CD4-positive, alpha-beta memory T cell (primary cell): ENCODE data around the gene SLC6A3. TPM values are rescaled to one million over a fixed set of nuclear protein-coding genes. Genes with fewer than 3 reads are reported as not detected.
A peak's percentile ranks its signal among the peaks of the same experiment; 100 is the strongest.

ENCODE experiments used
- CTCF ChIA-PET: fragments of 350-600 bp; sonication (Branson Sonifier 250); formaldehyde crosslinking; loops from one replicate; lab custom pipeline; 2021; ENCODE audit warnings: inconsistent platforms; ENCODE audit not compliant: partially characterized antibody; lab: Charles Lee
- POLR2A ChIA-PET: fragments of 350-600 bp; sonication (Branson Sonifier 250); formaldehyde crosslinking; loops from one replicate; lab custom pipeline; 2021; ENCODE audit not compliant: partially characterized antibody; lab: Charles Lee
- DNase-seq, 5 donors: peaks; one replicate each; pipeline versions ENCODE4 v3.0.0 to v3.0.0-alpha.2; 2020 to 2022; ENCODE audit warnings: mixed read lengths in 1 of 5
- H3K27ac ChIP-seq: one replicate; pipeline ENCODE4 v1.7.0; 2013; ENCODE audit warnings: low read depth, low read length
- H3K27me3 ChIP-seq: 2 replicates; pipeline ENCODE4 v1.7.0; 2013; ENCODE audit warnings: mild to moderate bottlenecking, low read length, moderate library complexity; ENCODE audit not compliant: insufficient read depth
- H3K36me3 ChIP-seq: 2 replicates; pipeline ENCODE4 v1.7.0; 2013; ENCODE audit warnings: mild to moderate bottlenecking, low read length, moderate library complexity; ENCODE audit not compliant: insufficient read depth
- H3K4me1 ChIP-seq: 2 replicates; pipeline ENCODE4 v1.7.0; 2013; ENCODE audit warnings: mild to moderate bottlenecking, low read length, moderate library complexity; ENCODE audit not compliant: insufficient read depth
- H3K4me3 ChIP-seq, 2 donors: one replicate each; pipeline ENCODE4 v1.7.0; 2013; ENCODE audit warnings: low read length in 2 of 2, mild to moderate bottlenecking in 1 of 2
- H3K9me3 ChIP-seq, 2 donors: one replicate each; pipeline ENCODE4 v1.7.0; 2013; ENCODE audit warnings: low read length in 2 of 2, control low read depth in 1 of 2; ENCODE audit not compliant: control insufficient read depth in 1 of 2
- H3K27ac Mint-ChIP-seq, 7 donors: one replicate each; pipeline ENCODE4 v1.8.0; 2020 to 2021; ENCODE audit warnings: mixed read lengths in 7 of 7, mild to moderate bottlenecking in 6 of 7, inconsistent platforms in 3 of 7, moderate library complexity in 3 of 7
- H3K27me3 Mint-ChIP-seq, 2 donors: one replicate each; pipeline ENCODE4 v1.8.0; 2020 to 2021; ENCODE audit warnings: mixed read lengths in 2 of 2
- H3K36me3 Mint-ChIP-seq, 2 donors: one replicate each; pipeline ENCODE4 v1.8.0; 2020 to 2021; ENCODE audit warnings: mixed read lengths in 2 of 2, inconsistent platforms in 1 of 2, mild to moderate bottlenecking in 1 of 2
- H3K4me1 Mint-ChIP-seq, 4 donors: one replicate each; pipeline ENCODE4 v1.8.0; 2020 to 2021; ENCODE audit warnings: mixed read lengths in 4 of 4, mild to moderate bottlenecking in 1 of 4
- H3K4me3 Mint-ChIP-seq, 8 donors: one replicate each; pipeline ENCODE4 v1.8.0; 2020 to 2021; ENCODE audit warnings: mixed read lengths in 8 of 8, mild to moderate bottlenecking in 7 of 8, moderate library complexity in 6 of 8, inconsistent platforms in 3 of 8
- H3K9me3 Mint-ChIP-seq, 8 donors: one replicate each; pipeline ENCODE4 v1.8.0; 2020 to 2021; ENCODE audit warnings: mixed read lengths in 8 of 8, mild to moderate bottlenecking in 5 of 8, inconsistent platforms in 3 of 8, moderate library complexity in 1 of 8
- intact Hi-C: fragments of 100-400 bp; cut with micrococcal nuclease; formaldehyde crosslinking; loops from one replicate; pipeline ENCODE4 v1.15.1; 2023
- polyA plus RNA-seq, 2 donors: library from polyadenylated mRNA; unstranded; fragments of 300-500 nt; fragmentation: Illumina TruSeq; gene quantifications; one replicate each; pipeline ENCODE4 v1.2.3, GENCODE V29; 2021
- total RNA-seq, 2 experiments: library from RNA; stranded (reverse); gene quantifications; one replicate each; pipeline ENCODE4 v1.2.3, GENCODE V29; 2021

The SLC6A3 gene
- total and polyA plus RNA-seq, 4 experiments from 2014 or later = not detected

DNA sequence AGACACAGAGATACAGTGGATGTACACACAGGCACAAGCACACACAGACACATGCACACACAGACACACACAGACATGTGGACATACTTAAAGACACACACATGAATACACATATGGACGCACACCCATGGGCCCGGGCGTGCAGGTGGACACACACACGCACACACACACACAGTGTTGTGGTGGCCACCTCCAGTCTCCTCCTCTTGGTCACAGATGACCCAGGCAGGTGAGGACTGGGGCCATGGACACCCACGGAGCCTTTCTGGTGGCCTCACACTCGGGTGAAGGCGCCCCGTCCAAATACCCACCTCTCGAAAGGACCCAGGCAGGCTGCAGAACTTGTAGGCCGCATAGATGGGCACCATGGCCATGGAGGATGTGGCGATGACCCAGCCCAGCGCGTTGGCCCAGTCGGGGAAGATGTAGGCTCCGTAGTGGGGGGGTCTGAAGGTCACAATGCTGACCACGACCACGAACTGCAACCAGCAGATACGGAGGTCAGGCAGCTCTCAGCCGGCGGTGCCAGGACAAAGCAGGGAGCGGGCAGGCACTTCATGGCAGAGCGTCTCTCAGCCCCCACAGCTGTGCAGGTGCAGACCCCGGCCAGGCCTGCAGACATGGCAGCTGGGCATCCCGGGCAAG, 42.5 kb downstream of the SLC6A3 start:
- H3K27me3 Mint-ChIP-seq = peaks cover 11 to 20% of the 10 kb centered on the region in 2 donors
- no peak overlapping the region for H3K27ac Mint-ChIP-seq
- Histone ChIP-seq H3K36me3 (no peaks in the 10 kb centered on the region), H3K9me3 (no peaks in the 10 kb centered on the region), H3K27me3 (no peaks in the 10 kb centered on the region), H3K27ac (no peak overlapping the region), H3K4me3 (no peak overlapping the region), H3K4me1 (no peaks in the 10 kb centered on the region)
- H3K36me3 Mint-ChIP-seq = no peaks in the 10 kb centered on the region
- no peaks in the 10 kb centered on the region for H3K4me1 Mint-ChIP-seq
- CTCF ChIA-PET = interaction anchor here (1.4 to 1.5 kb wide), 2 partner anchors 23 to 242 kb away, joined by 4 to 5 read pairs; no protein-coding TSS in a partner anchor
- DNase-seq = no peak
- H3K9me3 Mint-ChIP-seq = peaks cover 0 to 3% (median 0%) of the 10 kb centered on the region in 8 donors
- intact Hi-C loops = no loop called here
- POLR2A ChIA-PET = no interaction called here
- no peak overlapping the region for H3K4me3 Mint-ChIP-seq

DNA sequence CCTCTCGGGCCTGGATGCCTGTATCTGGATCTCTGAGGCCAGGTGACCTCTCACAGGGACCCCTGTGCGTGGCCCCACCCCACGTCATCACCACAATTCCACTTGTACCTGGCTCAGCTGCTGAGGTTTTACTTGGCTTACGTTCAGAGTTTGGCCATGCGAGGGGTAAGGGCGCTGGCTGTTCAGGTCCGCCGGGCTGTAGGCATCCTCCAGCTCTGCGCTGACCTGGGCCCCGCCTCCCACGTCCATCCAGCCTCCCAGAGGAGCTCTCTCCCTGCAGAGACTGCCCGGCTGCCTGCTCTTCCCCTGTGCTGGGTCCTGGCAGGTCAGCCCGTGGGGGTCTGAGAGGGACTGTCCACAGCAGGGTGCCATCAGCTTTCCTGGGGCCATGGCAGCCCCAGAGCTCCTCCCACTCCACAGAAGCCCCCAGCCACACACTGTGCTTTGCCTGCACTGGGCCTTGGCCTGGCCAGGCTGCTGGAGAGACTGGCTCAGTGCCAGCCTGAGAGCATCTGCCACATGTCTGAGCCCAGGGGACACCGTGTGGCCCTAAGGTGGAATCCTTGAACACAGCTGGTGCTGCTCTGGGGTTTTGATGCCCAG, 43.6 kb downstream of the SLC6A3 start:
- intact Hi-C loops = no loop called here
- H3K9me3 ChIP-seq = no peaks in the 10 kb centered on the region
- no peak for DNase-seq
- H3K4me1 ChIP-seq = no peaks in the 10 kb centered on the region
- H3K27ac ChIP-seq = no peak overlapping the region
- CTCF ChIA-PET = interaction anchor here (1.0 to 1.4 kb wide), 3 partner anchors 18 to 243 kb away, joined by 4 to 5 read pairs (median 4); no protein-coding TSS in a partner anchor
- H3K27ac Mint-ChIP-seq = no peak overlapping the region
- no peaks in the 10 kb centered on the region for H3K4me1 Mint-ChIP-seq
- H3K36me3 Mint-ChIP-seq = no peaks in the 10 kb centered on the region
- no peaks in the 10 kb centered on the region for H3K36me3 ChIP-seq
- H3K27me3 Mint-ChIP-seq = peaks cover 9 to 19% of the 10 kb centered on the region in 2 donors
- H3K4me3 Mint-ChIP-seq = no peak overlapping the region
- H3K27me3 ChIP-seq = no peaks in the 10 kb centered on the region
- no peak overlapping the region for H3K4me3 ChIP-seq
- POLR2A ChIA-PET = no interaction called here
- H3K9me3 Mint-ChIP-seq = peaks cover 0 to 3% (median 0%) of the 10 kb centered on the region in 8 donors

DNA sequence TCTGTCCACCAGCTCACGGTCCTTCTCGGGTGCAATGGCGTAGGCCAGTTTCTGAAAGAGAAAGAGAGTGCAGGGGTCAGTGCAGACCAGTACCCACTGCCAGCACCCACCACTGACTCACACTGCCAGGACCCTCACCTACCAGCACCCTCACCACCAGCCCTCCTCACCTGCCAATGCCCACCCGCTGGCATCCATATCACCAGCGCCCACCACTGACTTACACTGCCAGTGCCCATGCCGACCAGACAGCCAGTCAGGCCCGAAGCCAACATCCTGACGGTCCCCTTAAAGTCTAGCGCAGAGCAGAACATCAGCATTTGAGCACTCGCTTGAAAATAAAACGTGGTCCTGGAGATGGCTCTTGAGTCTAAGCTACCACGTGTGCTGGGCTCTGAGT, 44.3 kb downstream of the SLC6A3 start:
- no peak overlapping the region for H3K4me3 ChIP-seq
- Mint-ChIP-seq H3K27ac (no peak overlapping the region), H3K4me1 (no peaks in the 10 kb centered on the region), H3K9me3 (peaks cover 0 to 3% (median 0%) of the 10 kb centered on the region in 8 donors), H3K4me3 (no peak overlapping the region), H3K27me3 (peaks cover 7 to 18% of the 10 kb centered on the region in 2 donors), H3K36me3 (no peaks in the 10 kb centered on the region)
- no peak for DNase-seq
- H3K36me3 ChIP-seq = no peaks in the 10 kb centered on the region
- ChIA-PET POLR2A (interaction anchor here (2.2 kb wide), 1 partner anchor 15 kb away, joined by 12 read pairs; no protein-coding TSS in a partner anchor), CTCF (interaction anchor here (1.4 kb wide), 2 partner anchors 21 to 244 kb away, joined by 4 to 5 read pairs; no protein-coding TSS in a partner anchor)
- H3K27me3 ChIP-seq = no peaks in the 10 kb centered on the region
- H3K27ac ChIP-seq = no peak overlapping the region
- no peaks in the 10 kb centered on the region for H3K9me3 ChIP-seq
- intact Hi-C loops = no loop called here
- H3K4me1 ChIP-seq = no peaks in the 10 kb centered on the region

DNA sequence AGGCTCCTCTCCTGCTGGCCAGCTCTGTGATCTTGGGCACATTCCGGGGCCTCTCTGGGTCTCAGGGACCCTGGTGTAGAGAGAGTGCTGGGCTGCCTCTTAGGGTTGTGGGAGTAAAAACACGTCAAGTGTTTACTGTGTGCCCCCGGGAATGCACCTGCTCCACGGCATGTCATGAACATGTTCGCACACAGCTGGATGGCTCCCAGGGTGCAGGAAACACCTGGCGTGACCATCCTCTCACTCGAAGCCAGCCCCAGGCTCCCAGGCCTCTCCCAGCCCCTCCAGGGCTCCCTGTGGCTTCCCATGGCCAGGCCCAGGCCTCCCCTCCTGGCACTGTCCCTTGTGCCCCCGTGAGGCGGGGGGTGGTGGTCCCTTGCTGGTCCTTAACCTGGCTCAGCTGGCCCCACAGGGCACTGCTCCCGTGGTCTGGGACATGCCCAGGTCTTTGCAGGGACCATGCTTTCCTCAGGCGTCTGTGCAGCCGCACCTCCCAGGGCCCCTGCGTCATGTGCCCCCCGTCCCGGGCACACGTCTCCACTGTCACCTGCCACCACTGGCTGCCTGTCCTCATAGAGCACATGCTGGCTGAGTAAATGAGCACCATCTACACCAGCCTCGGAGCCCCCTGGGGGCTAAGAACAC, 44.9 kb downstream of the SLC6A3 start:
- intact Hi-C loops = no loop called here
- no peaks in the 10 kb centered on the region for H3K4me1 ChIP-seq
- H3K27ac Mint-ChIP-seq = no peak overlapping the region
- no peaks in the 10 kb centered on the region for H3K27me3 ChIP-seq
- no peaks in the 10 kb centered on the region for H3K9me3 ChIP-seq
- ChIA-PET CTCF (interaction anchor here (0.9 to 1.4 kb wide), 2 partner anchors 20 to 21 kb away, joined by 3 to 5 read pairs; no protein-coding TSS in a partner anchor), POLR2A (interaction anchor here (2.2 kb wide), 1 partner anchor 14 kb away, joined by 12 read pairs; no protein-coding TSS in a partner anchor)
- H3K9me3 Mint-ChIP-seq = peaks cover 0 to 4% (median 0%) of the 10 kb centered on the region in 8 donors
- no peaks in the 10 kb centered on the region for H3K36me3 ChIP-seq
- H3K4me3 Mint-ChIP-seq = no peak overlapping the region
- H3K27ac ChIP-seq = no peak overlapping the region
- H3K4me3 ChIP-seq = no peak overlapping the region
- H3K4me1 Mint-ChIP-seq = no peaks in the 10 kb centered on the region
- H3K36me3 Mint-ChIP-seq = no peaks in the 10 kb centered on the region
- no peak for DNase-seq
- peaks cover 9 to 20% of the 10 kb centered on the region in 2 donors for H3K27me3 Mint-ChIP-seq

DNA sequence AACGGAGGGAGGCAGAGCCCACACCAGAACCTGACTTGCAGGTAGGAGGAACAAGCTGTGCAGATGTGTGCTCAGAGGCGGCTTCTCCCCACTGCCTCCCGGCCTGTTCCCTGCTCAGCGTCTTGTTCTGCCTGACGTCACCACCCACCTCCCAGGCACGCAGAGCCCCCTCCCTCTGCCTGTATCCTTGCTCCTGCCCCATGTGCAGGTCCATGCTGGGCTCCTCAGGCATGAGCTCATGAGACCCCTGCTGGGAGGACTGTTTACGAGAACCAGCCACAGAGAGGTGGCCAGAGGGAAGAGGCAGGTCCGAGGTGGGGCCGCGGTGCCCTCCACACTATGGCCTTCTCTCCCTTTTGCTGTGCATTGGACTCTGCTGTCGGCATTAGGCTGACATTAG, 45.5 kb downstream of the SLC6A3 start:
- no peaks in the 10 kb centered on the region for H3K4me1 Mint-ChIP-seq
- peaks cover 9 to 21% of the 10 kb centered on the region in 2 donors for H3K27me3 Mint-ChIP-seq

DNA sequence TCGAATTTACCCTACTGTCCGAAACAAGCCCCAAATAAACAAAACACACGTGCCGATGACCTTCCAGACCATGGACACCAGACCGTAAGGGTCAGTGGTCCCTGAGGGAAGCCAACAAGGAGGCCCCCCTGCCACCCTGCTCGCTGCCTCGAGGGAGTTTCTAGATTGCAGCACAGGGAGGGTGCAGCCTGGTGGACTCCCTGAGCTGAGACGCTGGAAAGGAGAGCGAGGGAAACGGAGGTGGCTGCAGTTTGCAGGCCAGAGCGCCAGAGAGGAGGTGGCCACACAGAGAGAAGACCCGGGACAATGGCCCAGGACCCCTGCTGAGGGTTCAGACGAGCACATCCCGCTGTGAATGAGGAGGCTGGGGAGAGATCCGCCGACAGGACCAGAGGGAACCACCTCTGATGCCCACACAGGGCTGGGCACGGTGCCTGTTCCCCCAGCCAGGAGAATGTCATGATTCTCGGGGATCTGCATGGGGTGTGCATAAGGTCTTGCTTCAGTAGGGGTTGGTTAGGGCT, 48.9 kb downstream of the SLC6A3 start:
- CTCF ChIA-PET = interaction anchor here (0.9 to 1.7 kb wide), 2 partner anchors 17 to 142 kb away, joined by 3 to 6 read pairs; no protein-coding TSS in a partner anchor
- H3K27me3 Mint-ChIP-seq = peaks cover 22 to 23% of the 10 kb centered on the region in 2 donors
- H3K9me3 Mint-ChIP-seq = peaks cover 0 to 4% (median 0%) of the 10 kb centered on the region in 8 donors
- Histone ChIP-seq H3K27ac (no peak overlapping the region), H3K9me3 (no peaks in the 10 kb centered on the region), H3K27me3 (peaks cover 3% of the 10 kb centered on the region), H3K4me3 (no peak overlapping the region), H3K4me1 (no peaks in the 10 kb centered on the region), H3K36me3 (no peaks in the 10 kb centered on the region)
- intact Hi-C loops = no loop called here
- no peak overlapping the region for H3K4me3 Mint-ChIP-seq
- POLR2A ChIA-PET = no interaction called here
- H3K27ac Mint-ChIP-seq = no peak overlapping the region
- H3K4me1 Mint-ChIP-seq = no peaks in the 10 kb centered on the region
- DNase-seq = no peak
- H3K36me3 Mint-ChIP-seq = no peaks in the 10 kb centered on the region

More for the DNA sequence above, 45.5 kb downstream of the SLC6A3 start:
- H3K4me3 Mint-ChIP-seq = no peak overlapping the region
- H3K4me3 ChIP-seq = no peak overlapping the region
- no peaks in the 10 kb centered on the region for H3K9me3 ChIP-seq
- CTCF ChIA-PET = interaction anchor here (0.9 kb wide), 1 partner anchor 20 kb away, joined by 3 read pairs; no protein-coding TSS in a partner anchor
- H3K9me3 Mint-ChIP-seq = peaks cover 0 to 4% (median 0%) of the 10 kb centered on the region in 8 donors
- no peaks in the 10 kb centered on the region for H3K36me3 ChIP-seq
- no peaks in the 10 kb centered on the region for H3K4me1 ChIP-seq
- H3K27me3 ChIP-seq = no peaks in the 10 kb centered on the region
- POLR2A ChIA-PET = interaction anchor here (2.2 kb wide), 1 partner anchor 14 kb away, joined by 12 read pairs; no protein-coding TSS in a partner anchor
- intact Hi-C loops = no loop called here
- peak overlapping the region in 2 of 7 donors; percentile 13 to 35 for H3K27ac Mint-ChIP-seq
- no peak overlapping the region for H3K27ac ChIP-seq
- no peak for DNase-seq
- no peaks in the 10 kb centered on the region for H3K36me3 Mint-ChIP-seq
